ENCODE data around the gene SNX7. TPM values are rescaled to one million over a fixed set of nuclear protein-coding genes. Genes with fewer than 3 reads are reported as not detected.

Gene SNX7
- total RNA-seq, 1 donor = 78.9 TPM

DNA sequence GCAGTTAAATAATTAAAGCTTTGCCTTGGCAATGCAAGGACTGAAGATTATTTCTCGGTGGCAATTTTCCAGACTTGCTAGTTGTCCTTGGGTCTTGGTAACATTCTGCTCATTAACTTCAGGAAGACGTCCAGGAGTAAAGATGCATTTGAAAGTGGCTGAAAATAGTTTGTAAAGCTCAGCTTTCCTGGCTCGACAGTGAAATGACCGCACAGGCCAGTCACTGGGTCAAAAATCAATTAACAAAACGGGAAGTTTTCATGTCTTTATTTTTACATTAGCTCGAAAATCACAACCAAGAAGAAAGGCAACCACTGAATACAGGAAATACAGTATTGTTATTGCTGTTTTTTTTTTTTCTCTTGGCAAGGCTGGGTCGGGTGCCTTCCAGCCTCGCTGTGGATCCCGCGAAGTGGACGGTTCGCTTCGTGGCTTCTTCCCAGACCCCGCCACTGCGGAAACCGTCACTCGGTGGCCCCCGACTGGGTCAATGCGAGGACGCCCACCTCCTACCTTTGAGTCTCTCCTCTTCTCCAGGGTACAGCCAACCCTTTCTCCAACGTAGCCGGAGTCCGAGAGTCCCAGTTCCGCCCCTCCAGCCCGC is 479 bp upstream of the SNX7 start:
- no peaks in the 10 kb centered on the region for H3K27me3 ChIP-seq (ENCODE audit: insufficient read depth, low read length)
- H3K79me2 ChIP-seq (ENCODE audit: insufficient read depth, low read length) = peaks cover 33% of the 10 kb centered on the region
- TF ChIP-seq, protein P1, sequence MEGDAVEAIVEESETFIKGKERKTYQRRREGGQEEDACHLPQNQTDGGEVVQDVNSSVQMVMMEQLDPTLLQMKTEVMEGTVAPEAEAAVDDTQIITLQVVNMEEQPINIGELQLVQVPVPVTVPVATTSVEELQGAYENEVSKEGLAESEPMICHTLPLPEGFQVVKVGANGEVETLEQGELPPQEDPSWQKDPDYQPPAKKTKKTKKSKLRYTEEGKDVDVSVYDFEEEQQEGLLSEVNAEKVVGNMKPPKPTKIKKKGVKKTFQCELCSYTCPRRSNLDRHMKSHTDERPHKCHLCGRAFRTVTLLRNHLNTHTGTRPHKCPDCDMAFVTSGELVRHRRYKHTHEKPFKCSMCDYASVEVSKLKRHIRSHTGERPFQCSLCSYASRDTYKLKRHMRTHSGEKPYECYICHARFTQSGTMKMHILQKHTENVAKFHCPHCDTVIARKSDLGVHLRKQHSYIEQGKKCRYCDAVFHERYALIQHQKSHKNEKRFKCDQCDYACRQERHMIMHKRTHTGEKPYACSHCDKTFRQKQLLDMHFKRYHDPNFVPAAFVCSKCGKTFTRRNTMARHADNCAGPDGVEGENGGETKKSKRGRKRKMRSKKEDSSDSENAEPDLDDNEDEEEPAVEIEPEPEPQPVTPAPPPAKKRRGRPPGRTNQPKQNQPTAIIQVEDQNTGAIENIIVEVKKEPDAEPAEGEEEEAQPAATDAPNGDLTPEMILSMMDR (IDR thresholded peaks at IDR 0.05; ENCODE audit: extremely low read depth, low read depth, low read length) = no peak
- peak; percentile 69 for DNase-seq (ENCODE audit: insufficient read length, low spot score, missing footprints)
- peak overlapping the region; percentile 94 for H3K4me2 ChIP-seq (ENCODE audit: insufficient read depth, low read length)
- H3K36me3 ChIP-seq (ENCODE audit: insufficient read depth, low read length) = no peaks in the 10 kb centered on the region
- peak overlapping the region; percentile 88 for H3K4me3 ChIP-seq (ENCODE audit: insufficient read depth, low read length)
- peak overlapping the region; percentile 96 for H2AFZ ChIP-seq (ENCODE audit: low read length)
- H3K4me1 ChIP-seq (ENCODE audit: insufficient read depth, low read length) = peaks cover 14% of the 10 kb centered on the region
- no peaks in the 10 kb centered on the region for H3K9me3 ChIP-seq (ENCODE audit: low read depth, low read length)
- no peaks in the 10 kb centered on the region for H4K20me1 ChIP-seq (ENCODE audit: insufficient read depth, low read length)
- H3K27ac ChIP-seq (ENCODE audit: low read depth, low read length) = peak overlapping the region; percentile 63

DNA sequence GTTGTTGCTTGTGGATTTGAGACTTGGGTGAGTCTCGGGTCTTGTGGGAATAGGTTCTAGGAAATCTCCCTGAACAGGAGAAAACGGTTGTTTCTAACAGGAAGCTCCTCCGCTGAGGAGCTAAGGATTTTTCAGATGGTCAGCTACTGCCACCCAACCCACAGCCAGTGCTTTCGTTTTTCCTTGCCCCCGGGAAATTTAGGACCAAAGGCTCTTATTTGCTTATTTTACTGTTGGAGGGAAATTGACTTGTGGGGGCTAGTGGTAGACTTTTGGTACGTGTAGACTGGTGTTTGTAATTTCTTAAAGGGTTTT is 792 bp downstream of the SNX7 start:
- TF ChIP-seq, protein P1 (IDR thresholded peaks at IDR 0.05; ENCODE audit: extremely low read depth, low read depth, low read length) = no peak
- Histone ChIP-seq H3K4me2 (ENCODE audit: insufficient read depth, low read length) (peak overlapping the region; percentile 71), H3K27ac (ENCODE audit: low read depth, low read length) (peak overlapping the region; percentile 53), H3K27me3 (ENCODE audit: insufficient read depth, low read length) (no peaks in the 10 kb centered on the region), H3K79me2 (ENCODE audit: insufficient read depth, low read length) (peaks cover 45% of the 10 kb centered on the region), H3K36me3 (ENCODE audit: insufficient read depth, low read length) (no peaks in the 10 kb centered on the region), H3K4me1 (ENCODE audit: insufficient read depth, low read length) (peaks cover 14% of the 10 kb centered on the region), H2AFZ (ENCODE audit: low read length) (peak overlapping the region; percentile 71), H3K9me3 (ENCODE audit: low read depth, low read length) (no peaks in the 10 kb centered on the region), H3K4me3 (ENCODE audit: insufficient read depth, low read length) (peak overlapping the region; percentile 88), H4K20me1 (ENCODE audit: insufficient read depth, low read length) (no peaks in the 10 kb centered on the region)
- no peak for DNase-seq (ENCODE audit: insufficient read length, low spot score, missing footprints)

DNA sequence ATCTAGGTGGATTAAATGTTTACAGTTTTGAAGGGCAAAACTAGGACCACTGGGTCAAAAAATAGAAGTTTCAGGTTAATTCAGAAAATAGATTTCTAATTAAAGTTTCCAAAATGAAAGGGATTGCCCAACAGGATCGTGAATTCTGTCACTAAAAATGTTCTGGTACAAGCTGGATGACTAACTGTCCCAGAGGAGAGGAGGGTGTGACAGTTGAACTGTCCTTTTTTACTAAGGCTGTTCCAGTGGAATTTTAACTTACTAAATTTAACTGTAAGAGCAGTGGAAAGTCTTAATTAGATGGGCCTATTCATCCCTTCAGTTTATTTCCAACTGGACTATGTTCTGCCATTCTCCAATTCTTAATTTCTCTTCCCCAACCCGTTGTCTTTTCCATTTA is 7.2 kb downstream of the SNX7 start:
- Histone ChIP-seq H3K79me2 (ENCODE audit: insufficient read depth, low read length) (peaks cover 86% of the 10 kb centered on the region), H3K27ac (ENCODE audit: low read depth, low read length) (peak overlapping the region; percentile 24), H4K20me1 (ENCODE audit: insufficient read depth, low read length) (peaks cover 2% of the 10 kb centered on the region), H3K9me3 (ENCODE audit: low read depth, low read length) (no peaks in the 10 kb centered on the region), H3K36me3 (ENCODE audit: insufficient read depth, low read length) (no peaks in the 10 kb centered on the region), H3K4me1 (ENCODE audit: insufficient read depth, low read length) (peaks cover 23% of the 10 kb centered on the region), H3K4me3 (ENCODE audit: insufficient read depth, low read length) (no peak overlapping the region), H3K27me3 (ENCODE audit: insufficient read depth, low read length) (no peaks in the 10 kb centered on the region), H2AFZ (ENCODE audit: low read length) (peak overlapping the region; percentile 9), H3K4me2 (ENCODE audit: insufficient read depth, low read length) (peak overlapping the region; percentile 58)
- no peak for DNase-seq (ENCODE audit: insufficient read length, low spot score, missing footprints)
- TF ChIP-seq, protein P1 (IDR thresholded peaks at IDR 0.05; ENCODE audit: extremely low read depth, low read depth, low read length) = no peak

DNA sequence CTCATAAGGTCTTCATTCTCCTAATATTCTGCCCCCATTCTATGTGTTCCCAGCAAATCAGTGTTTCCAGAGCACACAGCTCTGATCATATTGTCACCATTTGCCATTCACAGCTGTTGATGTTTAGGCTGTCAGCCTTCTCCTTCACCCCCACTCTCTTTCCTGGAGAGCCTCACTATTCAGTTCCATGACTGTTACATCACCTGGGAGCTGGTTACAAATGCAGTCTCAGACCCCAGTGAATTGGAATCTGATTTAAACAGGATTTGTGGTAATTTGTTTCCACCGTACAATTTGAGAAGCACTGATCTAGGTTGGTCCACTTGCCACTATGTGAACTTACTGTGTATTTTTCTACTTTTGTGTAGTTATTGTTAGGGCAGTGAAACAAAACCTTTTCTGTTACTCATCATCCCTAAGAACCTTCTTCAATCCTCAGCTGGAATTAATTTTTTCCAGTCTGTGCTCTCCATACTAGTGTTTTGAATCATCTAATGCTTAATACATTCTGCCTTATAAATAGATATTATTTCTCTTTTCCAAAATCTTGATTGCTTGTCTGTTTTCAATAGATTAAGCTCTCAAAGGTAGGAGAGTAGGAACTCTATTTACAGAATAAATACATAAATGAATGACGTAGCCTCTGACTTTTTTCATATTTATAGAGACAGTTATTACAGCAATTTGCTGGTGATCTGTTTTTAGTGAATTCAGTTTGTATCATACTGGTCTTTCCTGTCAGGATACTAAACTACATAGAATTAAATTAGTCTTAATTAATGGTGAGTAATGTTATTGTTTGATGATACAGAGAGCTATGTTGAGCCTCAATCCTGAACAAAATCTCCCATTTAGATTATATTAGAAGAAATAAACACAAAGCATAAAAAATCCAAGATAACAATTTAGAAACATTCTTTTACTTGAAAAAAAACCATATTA is 8.1 kb downstream of the SNX7 start:
- Histone ChIP-seq H3K36me3 (ENCODE audit: insufficient read depth, low read length) (no peaks in the 10 kb centered on the region), H3K4me1 (ENCODE audit: insufficient read depth, low read length) (peaks cover 30% of the 10 kb centered on the region), H3K4me2 (ENCODE audit: insufficient read depth, low read length) (peak overlapping the region; percentile 58), H3K4me3 (ENCODE audit: insufficient read depth, low read length) (no peak overlapping the region), H4K20me1 (ENCODE audit: insufficient read depth, low read length) (peaks cover 2% of the 10 kb centered on the region), H3K9me3 (ENCODE audit: low read depth, low read length) (no peaks in the 10 kb centered on the region), H3K27ac (ENCODE audit: low read depth, low read length) (peak overlapping the region; percentile 24), H2AFZ (ENCODE audit: low read length) (no peak overlapping the region), H3K27me3 (ENCODE audit: insufficient read depth, low read length) (no peaks in the 10 kb centered on the region), H3K79me2 (ENCODE audit: insufficient read depth, low read length) (peaks cover 84% of the 10 kb centered on the region)
- peak; percentile 63 for DNase-seq (ENCODE audit: insufficient read length, low spot score, missing footprints)
- TF ChIP-seq, protein P1 (IDR thresholded peaks at IDR 0.05; ENCODE audit: extremely low read depth, low read depth, low read length) = no peak
